ENCODE data around the gene GPR87.

Gene GPR87

DNA sequence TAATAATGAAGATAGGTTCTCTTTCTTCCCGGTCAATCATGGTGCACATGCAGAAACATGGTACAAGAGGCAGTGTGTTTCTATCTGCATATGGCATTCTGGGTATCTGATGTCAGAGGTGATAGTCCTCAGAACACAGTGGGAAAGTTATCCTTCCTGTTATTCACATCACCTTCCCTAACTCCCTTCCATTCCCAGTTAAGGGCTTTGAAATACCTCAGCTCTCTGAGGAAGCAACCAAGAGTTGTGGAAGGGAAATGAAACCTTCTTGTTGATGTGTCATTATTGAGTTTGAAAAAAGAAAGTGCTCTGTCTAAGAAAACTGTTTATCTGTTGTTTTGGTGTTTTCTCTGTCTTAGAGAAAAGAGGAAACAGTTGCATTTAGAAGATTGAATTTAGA is 34.6 kb upstream of the GPR87 start:
- ChIA-PET CTCF (no interaction called here), POLR2A (no interaction called here)
- no peak for DNase-seq (ENCODE audit: extremely low spot score)
- no peak for TF ChIP-seq HDGF (IDR thresholded peaks at IDR 0.05; ENCODE audit: borderline replicate concordance)
- no peak for TF ChIP-seq CTBP1 (IDR thresholded peaks at IDR 0.05; ENCODE audit: borderline replicate concordance)

DNA sequence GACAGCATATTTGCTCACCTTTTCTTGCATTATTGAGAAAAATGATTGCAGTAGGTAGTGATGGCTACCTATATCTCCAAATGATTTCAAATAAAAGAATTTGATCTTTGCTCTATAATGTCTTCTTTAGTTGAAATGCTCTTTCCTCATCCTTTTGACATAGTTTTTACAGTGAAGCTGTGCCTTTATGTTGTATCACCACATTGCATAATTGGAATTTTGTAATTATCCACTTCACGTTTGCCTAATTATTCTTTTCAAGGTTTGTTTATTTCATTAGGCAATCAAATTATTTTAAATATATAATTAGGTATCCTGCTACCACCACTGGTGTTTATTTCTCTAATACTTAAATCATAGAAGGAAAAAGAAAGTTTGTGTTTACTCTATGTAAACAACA is 34.0 kb upstream of the GPR87 start:
- no peak for TF ChIP-seq SP1 (IDR thresholded peaks at IDR 0.05)
- no peak for TF ChIP-seq NFRKB (IDR thresholded peaks at IDR 0.05)
- TF ChIP-seq ARNT (IDR thresholded peaks at IDR 0.05), result no peak
- no peak for TF ChIP-seq HDGF (IDR thresholded peaks at IDR 0.05; ENCODE audit: borderline replicate concordance)
- TF ChIP-seq FOXA1 (IDR thresholded peaks at IDR 0.05), result no peak
- TF ChIP-seq BHLHE40 (IDR thresholded peaks at IDR 0.05; ENCODE audit: borderline replicate concordance), result no peak
- no peak for TF ChIP-seq ELF4 (IDR thresholded peaks at IDR 0.05)
- TF ChIP-seq CTBP1 (IDR thresholded peaks at IDR 0.05; ENCODE audit: borderline replicate concordance), result no peak
- TF ChIP-seq FOXM1 (IDR thresholded peaks at IDR 0.05; ENCODE audit: borderline replicate concordance), result no peak
- TF ChIP-seq LEF1 (IDR thresholded peaks at IDR 0.05; ENCODE audit: borderline replicate concordance), result no peak
- TF ChIP-seq TARDBP (IDR thresholded peaks at IDR 0.05), result no peak
- no peak for TF ChIP-seq FOXK2 (IDR thresholded peaks at IDR 0.05)
- no peak for TF ChIP-seq ZNF384 (IDR thresholded peaks at IDR 0.05)
- no peak for TF ChIP-seq SUZ12 (IDR thresholded peaks at IDR 0.05)
- no peak for TF ChIP-seq PKNOX1 (IDR thresholded peaks at IDR 0.05)
- POLR2A ChIA-PET, result no interaction called here
- DNase-seq (ENCODE audit: extremely low spot score), result no peak
- CTCF ChIA-PET, result no interaction called here

GRCh38 chr3:151347432-151347831 is 30.8 kb upstream of the GPR87 start:
- ChIA-PET POLR2A (no interaction called here), CTCF (no interaction called here)
- TF ChIP-seq FOXM1 (IDR thresholded peaks at IDR 0.05; ENCODE audit: borderline replicate concordance) (no peak), L3MBTL2 (conservative IDR thresholded peaks at IDR 0.05) (no peak), NFRKB (IDR thresholded peaks at IDR 0.05) (no peak), ZNF384 (IDR thresholded peaks at IDR 0.05) (no peak), FOXA1 (IDR thresholded peaks at IDR 0.05) (no peak), SP1 (IDR thresholded peaks at IDR 0.05) (no peak), ARNT (IDR thresholded peaks at IDR 0.05) (no peak), SUZ12 (IDR thresholded peaks at IDR 0.05) (no peak), HDGF (IDR thresholded peaks at IDR 0.05; ENCODE audit: borderline replicate concordance) (no peak), LEF1 (IDR thresholded peaks at IDR 0.05; ENCODE audit: borderline replicate concordance) (no peak)
- no peak for DNase-seq (ENCODE audit: extremely low spot score)

DNA sequence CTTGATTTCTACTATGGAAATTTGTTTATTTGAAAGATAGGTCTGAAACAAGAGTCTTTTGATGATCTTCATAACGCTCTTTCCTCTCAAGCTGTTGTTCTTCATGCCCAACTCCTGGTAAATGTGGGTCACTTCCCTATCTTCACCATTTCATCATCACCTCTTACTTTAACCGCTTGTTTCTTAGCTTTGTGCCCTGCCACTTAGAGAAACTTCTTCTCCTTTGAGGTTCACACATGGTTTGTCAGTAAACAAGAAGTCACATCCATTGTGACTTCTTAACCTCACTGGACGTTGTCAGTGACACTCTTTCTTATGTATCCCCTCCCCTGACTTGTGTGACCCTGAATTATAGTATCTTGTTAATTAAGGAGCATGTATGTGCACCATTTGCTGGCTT is 29.7 kb upstream of the GPR87 start:
- no peak for DNase-seq (ENCODE audit: extremely low spot score)
- TF ChIP-seq FOXA1 (IDR thresholded peaks at IDR 0.05), result no peak
- no peak for TF ChIP-seq ARNT (IDR thresholded peaks at IDR 0.05)
- no peak for TF ChIP-seq LEF1 (IDR thresholded peaks at IDR 0.05; ENCODE audit: borderline replicate concordance)
- no peak for TF ChIP-seq SUZ12 (IDR thresholded peaks at IDR 0.05)
- TF ChIP-seq TARDBP (IDR thresholded peaks at IDR 0.05), result no peak
- TF ChIP-seq SP1 (IDR thresholded peaks at IDR 0.05), result no peak
- ChIA-PET POLR2A (no interaction called here), CTCF (no interaction called here)

- TF ChIP-seq FOXA1 (IDR thresholded peaks at IDR 0.05) (no peak), CTBP1 (IDR thresholded peaks at IDR 0.05; ENCODE audit: borderline replicate concordance) (no peak), NFRKB (IDR thresholded peaks at IDR 0.05) (no peak), BHLHE40 (IDR thresholded peaks at IDR 0.05; ENCODE audit: borderline replicate concordance) (no peak), HDGF (IDR thresholded peaks at IDR 0.05; ENCODE audit: borderline replicate concordance) (no peak), FOXK2 (IDR thresholded peaks at IDR 0.05) (no peak), FOXM1 (IDR thresholded peaks at IDR 0.05; ENCODE audit: borderline replicate concordance) (no peak), PKNOX1 (IDR thresholded peaks at IDR 0.05) (no peak), L3MBTL2 (conservative IDR thresholded peaks at IDR 0.05) (no peak), ELF4 (IDR thresholded peaks at IDR 0.05) (no peak), SUZ12 (IDR thresholded peaks at IDR 0.05) (no peak), LEF1 (IDR thresholded peaks at IDR 0.05; ENCODE audit: borderline replicate concordance) (no peak), SP1 (IDR thresholded peaks at IDR 0.05) (no peak), ARNT (IDR thresholded peaks at IDR 0.05) (no peak)
- DNase-seq (ENCODE audit: extremely low spot score), result no peak
- ChIA-PET POLR2A (no interaction called here), CTCF (no interaction called here)
Observed at GRCh38 chr3:151345859-151346258, 29.2 kb upstream of the GPR87 start.

GRCh38 chr3:151331696-151332095 is 15.1 kb upstream of the GPR87 start:
- no peak for TF ChIP-seq FOXM1 (IDR thresholded peaks at IDR 0.05; ENCODE audit: borderline replicate concordance)
- no peak for TF ChIP-seq LEF1 (IDR thresholded peaks at IDR 0.05; ENCODE audit: borderline replicate concordance)
- no peak for TF ChIP-seq HDGF (IDR thresholded peaks at IDR 0.05; ENCODE audit: borderline replicate concordance)
- no peak for TF ChIP-seq FOXA1 (IDR thresholded peaks at IDR 0.05)
- no peak for TF ChIP-seq ARNT (IDR thresholded peaks at IDR 0.05)
- no peak for TF ChIP-seq ZNF384 (IDR thresholded peaks at IDR 0.05)
- TF ChIP-seq NFRKB (IDR thresholded peaks at IDR 0.05), result no peak
- no peak for TF ChIP-seq SP1 (IDR thresholded peaks at IDR 0.05)
- no peak for TF ChIP-seq TARDBP (IDR thresholded peaks at IDR 0.05)
- no peak for TF ChIP-seq PKNOX1 (IDR thresholded peaks at IDR 0.05)
- TF ChIP-seq BHLHE40 (IDR thresholded peaks at IDR 0.05; ENCODE audit: borderline replicate concordance), result no peak
- no peak for TF ChIP-seq FOXK2 (IDR thresholded peaks at IDR 0.05)
- TF ChIP-seq CTBP1 (IDR thresholded peaks at IDR 0.05; ENCODE audit: borderline replicate concordance), result no peak
- no peak for TF ChIP-seq SUZ12 (IDR thresholded peaks at IDR 0.05)
- TF ChIP-seq L3MBTL2 (conservative IDR thresholded peaks at IDR 0.05), result no peak
- ChIA-PET CTCF (interaction anchor here (1.0 kb wide), 1 partner anchor 104 kb away, joined by 3 read pairs; no protein-coding TSS in a partner anchor), POLR2A (no interaction called here)
- DNase-seq (ENCODE audit: extremely low spot score), result no peak
